K562 (cell line): ENCODE measurements around the gene ZNF787. TPM values are rescaled to one million over a fixed set of nuclear protein-coding genes. Genes with fewer than 3 reads are reported as not detected.

ENCODE experiments used
- GTF2E2 ChIP-seq: fragments of 200-800 bp; sonication (Bioruptor generic); IDR thresholded peaks from 2 replicates; pipeline ENCODE4 v1.6.1; 2016; ENCODE audit warnings: missing genetic modification characterization, missing compliant biosample characterization
- HNRNPLL ChIP-seq: fragments of 200-400 bp; formaldehyde crosslinking; IDR thresholded peaks from 2 replicates; pipeline ENCODE4 v1.6.1; 2017; ENCODE audit warnings: low read length, low read depth, mild to moderate bottlenecking; ENCODE audit not compliant: poor library complexity, severe bottlenecking
- MAFF ChIP-seq: IDR thresholded peaks from 2 replicates; pipeline ENCODE4 v1.6.1; 2012; ENCODE audit warnings: low read length, improper control_type of control experiment
- MTA2 ChIP-seq: fragments of 450-650 bp; IDR thresholded peaks from 2 replicates; pipeline ENCODE4 v1.6.1; 2016; ENCODE audit warnings: low read depth
- RBM34 ChIP-seq: fragments of 200-400 bp; formaldehyde crosslinking; IDR thresholded peaks from 2 replicates; pipeline ENCODE4 v1.6.1; 2018; ENCODE audit warnings: low read length, borderline replicate concordance; ENCODE audit not compliant: insufficient read depth
- SAFB ChIP-seq: fragments of 200-400 bp; formaldehyde crosslinking; IDR thresholded peaks from 2 replicates; pipeline ENCODE4 v1.6.1; 2017; ENCODE audit warnings: low read depth, low read length, borderline replicate concordance
- SIX5 ChIP-seq, 2 experiments: IDR thresholded peaks; 2 replicates each; pipeline ENCODE4 v1.6.1; 2011; ENCODE audit warnings: low read length in 2 of 2, borderline replicate concordance in 1 of 2, low read depth in 1 of 2, mild to moderate bottlenecking in 1 of 2, moderate library complexity in 1 of 2; ENCODE audit not compliant: insufficient read depth in 1 of 2
- YY1 ChIP-seq, 3 experiments: IDR thresholded peaks; 2 replicates each; pipeline ENCODE4 v1.6.1; 2011; ENCODE audit warnings: low read length in 2 of 3, mild to moderate bottlenecking in 2 of 3, moderate library complexity in 2 of 3, borderline replicate concordance in 1 of 3, control low read depth in 1 of 3, low read depth in 1 of 3; ENCODE audit not compliant: insufficient read depth in 3 of 3, insufficient replicate concordance in 2 of 3, control insufficient read depth in 1 of 3, insufficient read length in 1 of 3; ENCODE audit errors: extremely low read depth in 1 of 3
- ZBTB7A ChIP-seq: IDR thresholded peaks from 2 replicates; pipeline ENCODE4 v1.6.1; 2011; ENCODE audit warnings: low read depth, mild to moderate bottlenecking, low read length, moderate library complexity, borderline replicate concordance; ENCODE audit not compliant: control insufficient read depth
- ZBTB8A ChIP-seq: fragments of 450-650 bp; IDR thresholded peaks from 2 replicates; pipeline ENCODE4 v1.6.1; 2018; ENCODE audit warnings: mild to moderate bottlenecking, moderate library complexity; ENCODE audit not compliant: partially characterized antibody
- ZNF507 ChIP-seq: conservative IDR thresholded peaks from 2 replicates; pipeline ENCODE4 v1.6.1; 2017; ENCODE audit warnings: missing genetic modification characterization, missing compliant biosample characterization
- ZNF778 ChIP-seq: fragments of 450-650 bp; formaldehyde crosslinking; IDR thresholded peaks from 2 replicates; pipeline ENCODE4 v1.4.0; 2020; ENCODE audit warnings: mild to moderate bottlenecking, moderate library complexity
- polyA plus RNA-seq, 8 experiments: library from polyadenylated mRNA; depleted of rRNA in 4 of 8; stranded (reverse) in 5 of 8; unstranded in 3 of 8; fragments of >200 nt; fragmentation: Nextera tagmentation in 2 of 8; fragmentation: Illumina TruSeq in 1 of 8; extraction: Ambion mirVana in 2 of 8; extraction: Trizol in 1 of 8; gene quantifications; 2 replicates each; pipeline versions ENCODE4 v1.2.1 to v1.2.3, GENCODE V29; 2011 to 2014; ENCODE audit warnings: inconsistent platforms in 1 of 8, missing spikeins in 1 of 8
- total RNA-seq, 7 experiments: library from RNA; depleted of rRNA in 6 of 7; stranded (reverse); fragments of >200 nt in 6 of 7; fragmentation: Illumina TruSeq in 2 of 7; extraction: Trizol in 2 of 7; gene quantifications; 2 replicates each; pipeline versions ENCODE4 v1.2.1 to v1.2.3, GENCODE V29; 2011 to 2021; ENCODE audit warnings: low replicate concordance in 1 of 7
- TF ChIP-seq, protein P1 (sequence below): fragments of 250-450 bp; sonication (Bioruptor Pico); IDR thresholded peaks from 2 replicates; pipeline ENCODE4 v1.6.1; 2021; ENCODE audit warnings: mild to moderate bottlenecking
- TF ChIP-seq, protein P2 (sequence below): fragments of 250-450 bp; sonication (Bioruptor Pico); IDR thresholded peaks from 2 replicates; pipeline ENCODE4 v1.9.0; 2021; ENCODE audit warnings: mild to moderate bottlenecking
- TF ChIP-seq, protein P3 (sequence below): fragments of 250-450 bp; sonication (Bioruptor Pico); IDR thresholded peaks from 2 replicates; pipeline ENCODE4 v1.5.0; 2020; ENCODE audit warnings: mild to moderate bottlenecking
- TF ChIP-seq, protein P4 (sequence below), 2 experiments: fragments of 450-650 bp; formaldehyde crosslinking in 1 of 2; IDR thresholded peaks; 2 replicates each; pipeline versions ENCODE4 v1.4.0 to v1.6.1; 2014 to 2020; ENCODE audit warnings: mild to moderate bottlenecking in 2 of 2, borderline replicate concordance in 1 of 2, low read depth in 1 of 2

ZNF787 gene
- total and polyA plus RNA-seq, 9 of the 15 experiments (the other 6 are each of a cell fraction or from before 2014, with no cell fraction given), result 0.45 to 77.6 (median 7.3) TPM

DNA sequence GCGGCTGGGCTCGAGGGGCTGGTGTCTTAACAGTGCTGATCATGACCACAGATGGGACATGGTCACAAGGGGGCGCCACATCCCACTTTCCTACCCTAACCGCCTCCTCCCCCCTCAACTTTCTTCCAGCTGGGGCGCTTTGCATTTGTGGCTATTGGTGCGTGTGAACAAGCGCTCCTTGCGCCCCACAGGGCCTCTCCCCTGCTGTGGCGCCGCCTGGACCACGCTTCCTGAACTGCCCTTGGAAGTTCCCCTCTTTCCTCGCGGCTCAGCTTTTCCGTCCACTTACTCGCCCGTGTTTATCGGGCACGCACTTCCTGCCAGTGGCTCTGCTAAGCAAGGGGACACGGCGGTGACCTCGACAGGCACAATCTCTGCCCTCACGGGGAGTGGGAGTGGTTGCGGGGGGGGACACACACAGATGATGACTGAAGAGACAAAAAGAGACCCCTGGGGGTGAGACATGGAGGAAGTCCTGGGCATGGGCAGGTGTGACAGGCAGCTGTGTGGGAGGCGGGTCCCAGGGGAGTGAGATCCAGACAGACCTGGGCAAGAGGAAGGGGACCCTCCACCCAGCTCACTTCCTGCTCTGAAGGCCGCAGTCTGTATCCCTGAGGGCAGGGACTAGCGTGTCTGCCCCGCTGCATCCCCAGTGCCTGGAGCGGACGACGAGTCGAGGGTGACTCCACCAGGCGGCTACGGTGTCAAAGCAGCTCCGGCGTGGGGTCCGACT lies 40.3 kb downstream of the ZNF787 start (continued):
- TF ChIP-seq, protein P1, sequence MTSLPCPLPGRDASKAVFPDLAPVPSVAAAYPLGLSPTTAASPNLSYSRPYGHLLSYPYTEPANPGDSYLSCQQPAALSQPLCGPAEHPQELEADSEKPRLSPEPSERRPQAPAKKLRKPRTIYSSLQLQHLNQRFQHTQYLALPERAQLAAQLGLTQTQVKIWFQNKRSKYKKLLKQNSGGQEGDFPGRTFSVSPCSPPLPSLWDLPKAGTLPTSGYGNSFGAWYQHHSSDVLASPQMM (CRISPR knock-in tag), result no peak
- no peak for TF ChIP-seq SAFB
- no peak for TF ChIP-seq ZBTB8A
- TF ChIP-seq, protein P2, sequence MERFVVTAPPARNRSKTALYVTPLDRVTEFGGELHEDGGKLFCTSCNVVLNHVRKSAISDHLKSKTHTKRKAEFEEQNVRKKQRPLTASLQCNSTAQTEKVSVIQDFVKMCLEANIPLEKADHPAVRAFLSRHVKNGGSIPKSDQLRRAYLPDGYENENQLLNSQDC (CRISPR knock-in tag), result no peak
- no peak for TF ChIP-seq MTA2
- no peak for TF ChIP-seq RBM34
- TF ChIP-seq HNRNPLL, result peak; percentile 55
- TF ChIP-seq ZNF778 (CRISPR knock-in tag), result no peak
- TF ChIP-seq, protein P3, sequence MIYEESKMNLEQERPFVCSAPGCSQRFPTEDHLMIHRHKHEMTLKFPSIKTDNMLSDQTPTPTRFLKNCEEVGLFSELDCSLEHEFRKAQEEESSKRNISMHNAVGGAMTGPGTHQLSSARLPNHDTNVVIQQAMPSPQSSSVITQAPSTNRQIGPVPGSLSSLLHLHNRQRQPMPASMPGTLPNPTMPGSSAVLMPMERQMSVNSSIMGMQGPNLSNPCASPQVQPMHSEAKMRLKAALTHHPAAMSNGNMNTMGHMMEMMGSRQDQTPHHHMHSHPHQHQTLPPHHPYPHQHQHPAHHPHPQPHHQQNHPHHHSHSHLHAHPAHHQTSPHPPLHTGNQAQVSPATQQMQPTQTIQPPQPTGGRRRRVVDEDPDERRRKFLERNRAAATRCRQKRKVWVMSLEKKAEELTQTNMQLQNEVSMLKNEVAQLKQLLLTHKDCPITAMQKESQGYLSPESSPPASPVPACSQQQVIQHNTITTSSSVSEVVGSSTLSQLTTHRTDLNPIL (CRISPR knock-in tag), result no peak
- no peak for TF ChIP-seq ZNF507 (tag)
- TF ChIP-seq, protein P4, sequence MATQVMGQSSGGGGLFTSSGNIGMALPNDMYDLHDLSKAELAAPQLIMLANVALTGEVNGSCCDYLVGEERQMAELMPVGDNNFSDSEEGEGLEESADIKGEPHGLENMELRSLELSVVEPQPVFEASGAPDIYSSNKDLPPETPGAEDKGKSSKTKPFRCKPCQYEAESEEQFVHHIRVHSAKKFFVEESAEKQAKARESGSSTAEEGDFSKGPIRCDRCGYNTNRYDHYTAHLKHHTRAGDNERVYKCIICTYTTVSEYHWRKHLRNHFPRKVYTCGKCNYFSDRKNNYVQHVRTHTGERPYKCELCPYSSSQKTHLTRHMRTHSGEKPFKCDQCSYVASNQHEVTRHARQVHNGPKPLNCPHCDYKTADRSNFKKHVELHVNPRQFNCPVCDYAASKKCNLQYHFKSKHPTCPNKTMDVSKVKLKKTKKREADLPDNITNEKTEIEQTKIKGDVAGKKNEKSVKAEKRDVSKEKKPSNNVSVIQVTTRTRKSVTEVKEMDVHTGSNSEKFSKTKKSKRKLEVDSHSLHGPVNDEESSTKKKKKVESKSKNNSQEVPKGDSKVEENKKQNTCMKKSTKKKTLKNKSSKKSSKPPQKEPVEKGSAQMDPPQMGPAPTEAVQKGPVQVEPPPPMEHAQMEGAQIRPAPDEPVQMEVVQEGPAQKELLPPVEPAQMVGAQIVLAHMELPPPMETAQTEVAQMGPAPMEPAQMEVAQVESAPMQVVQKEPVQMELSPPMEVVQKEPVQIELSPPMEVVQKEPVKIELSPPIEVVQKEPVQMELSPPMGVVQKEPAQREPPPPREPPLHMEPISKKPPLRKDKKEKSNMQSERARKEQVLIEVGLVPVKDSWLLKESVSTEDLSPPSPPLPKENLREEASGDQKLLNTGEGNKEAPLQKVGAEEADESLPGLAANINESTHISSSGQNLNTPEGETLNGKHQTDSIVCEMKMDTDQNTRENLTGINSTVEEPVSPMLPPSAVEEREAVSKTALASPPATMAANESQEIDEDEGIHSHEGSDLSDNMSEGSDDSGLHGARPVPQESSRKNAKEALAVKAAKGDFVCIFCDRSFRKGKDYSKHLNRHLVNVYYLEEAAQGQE (IDR thresholded peaks at IDR 0.05; ENCODE audit: borderline replicate concordance), result peak; percentile 77
- TF ChIP-seq, protein P4 (CRISPR knock-in tag; IDR thresholded peaks at IDR 0.05; ENCODE audit: low read depth), result no peak
- no peak for TF ChIP-seq YY1 (IDR thresholded peaks at IDR 0.05; ENCODE audit: borderline replicate concordance in 1 of 3, control insufficient read depth in 1 of 3, extremely low read depth in 1 of 3, insufficient read depth in 3 of 3, insufficient read length in 1 of 3, insufficient replicate concordance in 2 of 3, low read depth in 1 of 3, low read length in 2 of 3)
- TF ChIP-seq ZBTB7A, result no peak
- no peak for TF ChIP-seq GTF2E2 (tag)
- no peak for TF ChIP-seq SIX5 (IDR thresholded peaks at IDR 0.05; ENCODE audit: borderline replicate concordance in 1 of 2, insufficient read depth in 1 of 2, low read depth in 1 of 2, low read length in 2 of 2)
- no peak for TF ChIP-seq MAFF
